Caco-2 (cell line): ENCODE results near the gene TRIM66. TPM values are rescaled to one million over a fixed set of nuclear protein-coding genes. Genes with fewer than 3 reads are reported as not detected.
A peak's percentile ranks its signal among the peaks of the same experiment; 100 is the strongest.

Experiments
- BruUV-seq: library from RNA; stranded (reverse); fragments of 400-500 nt; replicated peaks from 2 replicates; lab custom pipeline; 2021; lab: Mats Ljungman, UMichigan
- CTCF ChIA-PET: fragments of 300-600 bp; sonication (Branson Sonifier 250); formaldehyde crosslinking; loops from one replicate; lab custom pipeline; 2022; ENCODE audit warnings: antibody characterized with exemption; lab: Charles Lee
- POLR2A ChIA-PET: fragments of 300-600 bp; sonication (Branson Sonifier 250); formaldehyde crosslinking; loops from one replicate; lab custom pipeline; 2022; ENCODE audit warnings: antibody characterized with exemption; lab: Charles Lee
- DNase-seq, 2 experiments: peaks; one replicate each; pipeline versions ENCODE4 v3.0.0 to v3.0.0-alpha.2; 2020 to 2022
- H3K27me3 ChIP-seq: replicated peaks from 2 replicates; pipeline ENCODE4 v1.6.0; 2011; ENCODE audit warnings: low read length; ENCODE audit not compliant: control insufficient read depth, insufficient read depth
- H3K36me3 ChIP-seq: 2 replicates; pipeline ENCODE4 v1.5.1; 2011; ENCODE audit warnings: low read length; ENCODE audit not compliant: control insufficient read depth, insufficient read depth
- H3K4me1 ChIP-seq: fragments of 250-450 bp; sonication (Bioruptor Pico); 2 replicates; pipeline ENCODE4 v1.5.1; 2020; ENCODE audit warnings: mild to moderate bottlenecking
- H3K4me3 ChIP-seq: 2 replicates; pipeline ENCODE4 v1.5.1; 2011; ENCODE audit warnings: low read depth, mild to moderate bottlenecking, control low read depth, low read length
- H3K9me3 ChIP-seq: fragments of 250-450 bp; sonication (Bioruptor Pico); 2 replicates; pipeline ENCODE4 v1.5.1; 2020; ENCODE audit warnings: mild to moderate bottlenecking, moderate library complexity
- H3K27ac Mint-ChIP-seq: one replicate; pipeline ENCODE4 v1.8.0; 2022; ENCODE audit warnings: mixed read lengths; ENCODE audit not compliant: unreplicated experiment
- H3K27me3 Mint-ChIP-seq: one replicate; pipeline ENCODE4 v1.8.0; 2022; ENCODE audit warnings: mixed read lengths; ENCODE audit not compliant: insufficient read depth, unreplicated experiment
- H3K36me3 Mint-ChIP-seq: one replicate; pipeline ENCODE4 v1.8.0; 2022; ENCODE audit warnings: mild to moderate bottlenecking, mixed read lengths; ENCODE audit not compliant: insufficient read depth, unreplicated experiment
- H3K4me1 Mint-ChIP-seq: one replicate; pipeline ENCODE4 v1.8.0; 2022; ENCODE audit warnings: low read depth, mixed read lengths; ENCODE audit not compliant: unreplicated experiment
- H3K4me3 Mint-ChIP-seq: one replicate; pipeline ENCODE4 v1.8.0; 2022; ENCODE audit warnings: mild to moderate bottlenecking, moderate library complexity, mixed read lengths; ENCODE audit not compliant: unreplicated experiment
- H3K9me3 Mint-ChIP-seq: one replicate; pipeline ENCODE4 v1.8.0; 2022; ENCODE audit warnings: mixed read lengths; ENCODE audit not compliant: unreplicated experiment
- CTCF ChIP-seq, 2 experiments: fragments of 200-600 bp in 1 of 2; IDR thresholded peaks; 1 replicate in 1 of 2; 2 replicates in 1 of 2; pipeline versions ENCODE4 v1.5.1 to v1.8.0; 2011 to 2022; ENCODE audit warnings: antibody characterized with exemption in 1 of 2, control low read depth in 1 of 2, inconsistent platforms in 1 of 2, low read depth in 1 of 2, low read length in 1 of 2, mild to moderate bottlenecking in 1 of 2, moderate library complexity in 1 of 2; ENCODE audit not compliant: insufficient read depth in 1 of 2, severe bottlenecking in 1 of 2, unreplicated experiment in 1 of 2
- intact Hi-C: fragments of 100-400 bp; cut with micrococcal nuclease; formaldehyde crosslinking; loops from one replicate; pipeline ENCODE4 v1.10.0; 2022; ENCODE audit not compliant: unreplicated experiment
- total RNA-seq: library from RNA; stranded (reverse); gene quantifications from 2 replicates; pipeline ENCODE4 v1.2.3, GENCODE V29; 2022

Gene TRIM66
- total RNA-seq, 1 experiment from 2014 or later, result 18.4 TPM

GRCh38 chr11:8715501-8715900 is 33.0 kb upstream of the TRIM66 start:
- Histone ChIP-seq H3K27me3 (no peaks in the 10 kb centered on the region), H3K4me3 (no peak overlapping the region), H3K36me3 (peaks cover 1% of the 10 kb centered on the region), H3K4me1 (peaks cover 30% of the 10 kb centered on the region), H3K9me3 (no peaks in the 10 kb centered on the region)
- intact Hi-C loops, result no loop called here
- ChIA-PET CTCF (no interaction called here), POLR2A (no interaction called here)
- H3K27me3 Mint-ChIP-seq, result no peaks in the 10 kb centered on the region
- no peak overlapping the region for H3K4me3 Mint-ChIP-seq
- peaks cover 24% of the 10 kb centered on the region for H3K4me1 Mint-ChIP-seq
- DNase-seq, result no peak
- H3K27ac Mint-ChIP-seq, result peak overlapping the region; percentile 70
- H3K9me3 Mint-ChIP-seq, result no peaks in the 10 kb centered on the region
- TF ChIP-seq CTCF (IDR thresholded peaks at IDR 0.05; ENCODE audit: insufficient read depth in 1 of 2, low read depth in 1 of 2, low read length in 1 of 2, severe bottlenecking in 1 of 2, unreplicated experiment in 1 of 2), result no peak
- H3K36me3 Mint-ChIP-seq, result peaks cover 44% of the 10 kb centered on the region
- BruUV-seq, result no TSS peak

- Mint-ChIP-seq H3K4me1 (peaks cover 19% of the 10 kb centered on the region), H3K27me3 (no peaks in the 10 kb centered on the region), H3K27ac (no peak overlapping the region), H3K36me3 (peaks cover 44% of the 10 kb centered on the region), H3K4me3 (no peak overlapping the region), H3K9me3 (no peaks in the 10 kb centered on the region)
- H3K27me3 ChIP-seq, result no peaks in the 10 kb centered on the region
- ChIA-PET CTCF (no interaction called here), POLR2A (no interaction called here)
- no peak for TF ChIP-seq CTCF (IDR thresholded peaks at IDR 0.05; ENCODE audit: insufficient read depth in 1 of 2, low read depth in 1 of 2, low read length in 1 of 2, severe bottlenecking in 1 of 2, unreplicated experiment in 1 of 2)
- H3K36me3 ChIP-seq, result peaks cover 1% of the 10 kb centered on the region
- BruUV-seq, result no TSS peak
- no peak overlapping the region for H3K4me3 ChIP-seq
- intact Hi-C loops, result no loop called here
- no peaks in the 10 kb centered on the region for H3K9me3 ChIP-seq
- no peak for DNase-seq
- peaks cover 23% of the 10 kb centered on the region for H3K4me1 ChIP-seq
Measured at GRCh38 chr11:8714622-8715225, 32.3 kb upstream of the TRIM66 start.

- intact Hi-C loops, result no loop called here
- POLR2A ChIA-PET, result no interaction called here
- no peaks in the 10 kb centered on the region for H3K9me3 ChIP-seq
- Mint-ChIP-seq H3K36me3 (peaks cover 44% of the 10 kb centered on the region), H3K9me3 (no peaks in the 10 kb centered on the region), H3K4me3 (no peak overlapping the region), H3K27ac (no peak overlapping the region), H3K27me3 (no peaks in the 10 kb centered on the region), H3K4me1 (peaks cover 16% of the 10 kb centered on the region)
- no TSS peak for BruUV-seq
- TF ChIP-seq CTCF (IDR thresholded peaks at IDR 0.05; ENCODE audit: insufficient read depth in 1 of 2, low read depth in 1 of 2, low read length in 1 of 2, severe bottlenecking in 1 of 2, unreplicated experiment in 1 of 2), result no peak
- CTCF ChIA-PET, result interaction anchor here (1.0 kb wide), 1 partner anchor 246 kb away, joined by 3 read pairs; no protein-coding TSS in a partner anchor
- H3K27me3 ChIP-seq, result no peaks in the 10 kb centered on the region
- no peak for DNase-seq
- H3K4me3 ChIP-seq, result no peak overlapping the region
- H3K36me3 ChIP-seq, result peaks cover 1% of the 10 kb centered on the region
- H3K4me1 ChIP-seq, result peaks cover 14% of the 10 kb centered on the region
Measured at GRCh38 chr11:8713760-8714454, 31.4 kb upstream of the TRIM66 start.
